ENCODE results near the gene MCL1. TPM values are rescaled to one million over a fixed set of nuclear protein-coding genes. Genes with fewer than 3 reads are reported as not detected.
"Not testable (repeated sequence)": the region's sequence is repeated elsewhere in the genome, so short reads cannot be mapped to it uniquely, and the experiment has no call there.

Gene MCL1
- polyA plus RNA-seq, 2 of the 4 experiments (the other 2 are of a cell fraction): 80.0 to 202 TPM

DNA sequence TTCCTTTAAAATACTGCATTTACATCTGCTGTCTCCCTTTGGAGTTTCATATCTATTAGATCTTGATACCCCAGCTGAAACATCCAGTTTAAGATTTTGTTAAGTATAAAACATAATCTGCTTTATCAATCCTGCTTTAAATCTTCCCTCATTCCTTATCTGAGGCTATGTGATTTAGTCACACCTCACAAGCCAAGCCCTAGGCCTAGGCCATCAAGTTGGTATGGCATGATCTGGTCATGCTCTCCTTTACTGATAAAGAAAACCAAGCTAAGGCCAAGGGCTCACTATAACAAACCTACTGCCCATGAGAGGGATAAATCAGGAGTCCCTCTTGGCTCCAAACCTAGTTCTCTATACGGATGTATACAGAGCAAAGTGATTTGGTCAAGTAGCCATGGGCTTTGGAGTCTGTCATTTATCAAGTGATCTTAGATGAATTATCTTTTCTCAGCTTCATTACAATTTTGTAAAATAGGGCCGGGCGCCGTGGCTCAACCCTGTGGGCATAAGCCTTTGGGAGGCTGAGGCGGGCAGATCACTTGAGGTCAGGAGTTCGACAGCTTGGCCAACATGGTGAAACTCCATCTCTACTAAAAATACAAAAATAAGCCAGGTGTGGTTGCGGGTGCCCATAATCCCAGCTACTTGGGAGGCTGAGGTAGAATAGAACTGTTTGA, 27.2 kb upstream of the MCL1 start:
- Histone ChIP-seq H3K9me3 (no peaks in the 10 kb centered on the region), H3K27ac (peak overlapping the region; percentile 89), H3K4me2 (no peak overlapping the region), H3K4me1 (peaks cover 49% of the 10 kb centered on the region), H3K4me3 (no peak overlapping the region)
- DNase-seq (ENCODE audit: low read depth in 1 of 2, low spot score in 1 of 2) (no peak), ATAC-seq (no peak), FAIRE-seq (no peak)
- TF ChIP-seq, protein P1, sequence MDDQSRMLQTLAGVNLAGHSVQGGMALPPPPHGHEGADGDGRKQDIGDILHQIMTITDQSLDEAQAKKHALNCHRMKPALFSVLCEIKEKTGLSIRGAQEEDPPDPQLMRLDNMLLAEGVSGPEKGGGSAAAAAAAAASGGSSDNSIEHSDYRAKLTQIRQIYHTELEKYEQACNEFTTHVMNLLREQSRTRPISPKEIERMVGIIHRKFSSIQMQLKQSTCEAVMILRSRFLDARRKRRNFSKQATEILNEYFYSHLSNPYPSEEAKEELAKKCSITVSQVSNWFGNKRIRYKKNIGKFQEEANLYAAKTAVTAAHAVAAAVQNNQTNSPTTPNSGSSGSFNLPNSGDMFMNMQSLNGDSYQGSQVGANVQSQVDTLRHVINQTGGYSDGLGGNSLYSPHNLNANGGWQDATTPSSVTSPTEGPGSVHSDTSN (IDR thresholded peaks at IDR 0.05): no peak
- TF ChIP-seq MAZ (IDR thresholded peaks at IDR 0.05; ENCODE audit: borderline replicate concordance, low read depth, low read length) (no peak), FOSB (CRISPR knock-in tag; IDR thresholded peaks at IDR 0.05) (no peak)
- CTCF ChIA-PET: interaction anchor here (1.1 to 9.7 kb wide), 4 partner anchors 15 to 154 kb away, joined by 3 to 53 read pairs (median 22); partner anchors contain the start of gene ENSA
- POLR2A ChIA-PET: interaction anchor here (1.0 kb wide), 1 partner anchor 27 kb away, joined by 5 read pairs; the partner anchor contains the start of gene MCL1
- 97% methylated on average over 7 of the region's 7 CpGs for WGBS (ENCODE audit: missing lambda C conversion rate)

- POLR2A ChIA-PET: interaction anchor here (0.6 to 3.4 kb wide), 2 partner anchors 26 to 371 kb away, joined by 3 to 49 read pairs; partner anchors contain the start of gene MCL1
- H3K4me1 ChIP-seq: peaks cover 47% of the 10 kb centered on the region
- WGBS (ENCODE audit: missing lambda C conversion rate): 85% methylated on average over 3 of the region's 3 CpGs
- not testable (repeated sequence) for H3K9me3 ChIP-seq; DNase-seq (ENCODE audit: low read depth in 1 of 2, low spot score in 1 of 2); H3K4me3 ChIP-seq; FAIRE-seq; ATAC-seq
- CTCF ChIA-PET: interaction anchor here (0.7 to 9.7 kb wide), 5 partner anchors 16 to 45 kb away, joined by 4 to 53 read pairs (median 6); no protein-coding TSS in a partner anchor
- peak overlapping the region; percentile 65 for H3K4me2 ChIP-seq
- peak overlapping the region; percentile 89 for H3K27ac ChIP-seq
These were observed 26.0 kb upstream of the MCL1 start for GRCh38 chr1:150605451-150605731.

- Histone ChIP-seq H3K9me3 (no peaks in the 10 kb centered on the region), H3K27ac (peak overlapping the region; percentile 89), H3K4me1 (peaks cover 36% of the 10 kb centered on the region), H3K4me2 (peak overlapping the region; percentile 65), H3K4me3 (no peak overlapping the region)
- CTCF ChIA-PET: interaction anchor here (1.3 to 4.8 kb wide), 3 partner anchors 11 to 44 kb away, joined by 4 to 42 read pairs (median 7); no protein-coding TSS in a partner anchor
- POLR2A ChIA-PET: interaction anchor here (1.0 to 3.4 kb wide), 5 partner anchors 9 to 42 kb away, joined by 3 to 49 read pairs (median 8); partner anchors contain the start of genes ENSA and MCL1
- FAIRE-seq: no peak
- whole genome bisulfite sequencing (ENCODE audit: missing lambda C conversion rate): 34% methylated on average over 2 of the region's 2 CpGs
- no peak for DNase-seq (ENCODE audit: low read depth in 1 of 2, low spot score in 1 of 2)
- peak; percentile 16; the same call in 1 of the 2 replicates for TF ChIP-seq ATOH8 (CRISPR knock-in tag; IDR thresholded peaks at IDR 0.05; ENCODE audit: low read depth)
- TF ChIP-seq EHMT2 (IDR thresholded peaks at IDR 0.05; ENCODE audit: low read depth): no peak
- no peak for TF ChIP-seq CHD2 (IDR thresholded peaks at IDR 0.05; ENCODE audit: low read length, partially characterized antibody)
- 0 out of 2 replicates have a peak, but pooled peaks have one; percentile 10 for TF ChIP-seq HOXA7 (CRISPR knock-in tag; IDR thresholded peaks at IDR 0.05)
- peak in 1 of 2 experiments; percentile 46; a peak in 2 of 6 replicates for ATAC-seq
These were observed 24.8 kb upstream of the MCL1 start for GRCh38 chr1:150604226-150604588.

- Histone ChIP-seq H3K4me2 (peak overlapping the region; percentile 65; the same call in 2 of the 3 replicates), H3K27ac (peak overlapping the region; percentile 89), H3K9me3 (no peaks in the 10 kb centered on the region), H3K4me1 (peaks cover 36% of the 10 kb centered on the region), H3K4me3 (no peak overlapping the region)
- FAIRE-seq (no peak), DNase-seq (ENCODE audit: low read depth in 1 of 2, low spot score in 1 of 2) (no peak), ATAC-seq (no peak)
- ChIA-PET CTCF (interaction anchor here (0.9 to 1.7 kb wide), 5 partner anchors 10 to 43 kb away, joined by 3 to 7 read pairs (median 5); partner anchors contain the start of gene MCL1), POLR2A (interaction anchor here (1.0 to 3.4 kb wide), 5 partner anchors 10 to 42 kb away, joined by 3 to 49 read pairs (median 5); partner anchors contain the start of genes ENSA and MCL1)
- TF ChIP-seq ZC3H11A (IDR thresholded peaks at IDR 0.05): no peak
- 91% methylated on average over 3 of the region's 3 CpGs for WGBS (ENCODE audit: missing lambda C conversion rate)
These were observed 24.3 kb upstream of the MCL1 start for GRCh38 chr1:150603711-150604110.

DNA sequence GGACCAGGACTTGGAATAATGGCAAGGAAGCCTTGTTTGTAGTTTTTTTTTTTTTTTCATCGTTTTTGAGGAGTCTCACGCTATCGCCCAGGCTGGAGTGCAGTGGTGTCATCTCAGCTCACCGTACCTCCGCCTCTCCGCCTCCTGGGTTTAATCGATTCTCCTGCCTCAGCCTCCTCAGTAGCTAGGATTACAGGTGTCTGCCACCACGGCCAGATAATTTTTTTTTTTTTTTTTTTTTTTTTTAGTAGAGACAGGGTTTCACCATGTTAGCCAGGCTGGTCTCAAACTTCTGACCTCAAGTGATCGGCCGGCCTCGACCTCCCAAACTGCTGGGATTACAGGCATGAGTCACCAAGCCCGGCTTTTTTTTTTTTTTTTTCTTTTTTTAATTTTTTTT, 23.0 kb upstream of the MCL1 start:
- 86% methylated on average over 12 of the region's 12 CpGs for WGBS (ENCODE audit: missing lambda C conversion rate)
- ChIA-PET CTCF (interaction anchor here (0.5 to 1.8 kb wide), 4 partner anchors 11 to 70 kb away, joined by 3 to 7 read pairs (median 4); no protein-coding TSS in a partner anchor), POLR2A (interaction anchor here (1.6 to 3.4 kb wide), 2 partner anchors 23 to 27 kb away, joined by 5 to 49 read pairs; partner anchors contain the start of genes ENSA and MCL1)
- ATAC-seq; H3K4me2 ChIP-seq; H3K9me3 ChIP-seq; DNase-seq (ENCODE audit: low read depth in 1 of 2, low spot score in 1 of 2); H3K4me3 ChIP-seq; FAIRE-seq: not testable (repeated sequence)
- Histone ChIP-seq H3K27ac (peak overlapping the region in 1 of 2 experiments; percentile 81; a peak in 2 of 6 replicates), H3K4me1 (peaks cover 36% of the 10 kb centered on the region)

Measured in A549 (cell line).